NCI-H2171 (cell line): Measurements from ENCODE around the gene HNRNPK.

Source experiments
- DNase-seq: peaks from one replicate; lab custom pipeline; 2025; lab: John Stamatoyannopoulos, UW

The HNRNPK gene

DNA sequence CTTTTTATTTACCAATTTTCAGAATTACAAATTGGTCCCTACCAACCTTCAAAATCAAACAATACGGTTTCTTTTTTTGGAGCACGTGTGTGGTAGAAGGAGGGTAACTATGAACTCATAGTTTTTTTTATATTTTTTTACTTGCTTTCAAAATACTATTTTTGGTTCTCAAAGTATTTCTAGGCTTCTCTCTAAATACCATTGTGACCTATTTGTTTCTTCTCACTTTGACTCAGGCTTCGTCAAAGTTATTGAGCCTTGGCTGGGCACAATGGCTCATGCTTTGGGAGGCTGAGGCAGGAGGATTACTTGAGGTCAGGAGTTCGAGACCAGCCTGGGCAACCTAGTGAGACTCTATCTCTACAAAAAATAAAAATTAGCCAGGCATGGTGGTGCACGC is 47.2 kb downstream of the HNRNPK start:
- no peak for DNase-seq

DNA sequence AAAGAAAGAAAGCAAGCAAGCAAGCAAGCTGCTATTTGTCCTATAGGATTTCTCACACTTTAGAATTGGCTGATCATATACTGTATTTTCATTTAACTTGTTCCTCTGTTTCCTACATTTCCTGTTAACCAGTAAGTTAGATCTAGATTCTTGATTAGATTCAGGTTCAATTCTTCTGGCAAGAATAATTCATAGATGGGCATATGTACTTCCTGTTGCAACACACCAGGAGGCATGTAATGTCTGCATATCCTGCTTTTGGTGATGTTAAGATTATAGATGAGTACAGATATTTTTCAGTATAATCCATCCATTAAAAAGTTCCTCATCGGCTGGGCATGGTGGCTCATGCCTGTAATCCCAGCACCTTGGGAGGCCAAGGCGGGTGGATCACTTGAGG is 48.0 kb downstream of the HNRNPK start:
- DNase-seq, result no peak

DNA sequence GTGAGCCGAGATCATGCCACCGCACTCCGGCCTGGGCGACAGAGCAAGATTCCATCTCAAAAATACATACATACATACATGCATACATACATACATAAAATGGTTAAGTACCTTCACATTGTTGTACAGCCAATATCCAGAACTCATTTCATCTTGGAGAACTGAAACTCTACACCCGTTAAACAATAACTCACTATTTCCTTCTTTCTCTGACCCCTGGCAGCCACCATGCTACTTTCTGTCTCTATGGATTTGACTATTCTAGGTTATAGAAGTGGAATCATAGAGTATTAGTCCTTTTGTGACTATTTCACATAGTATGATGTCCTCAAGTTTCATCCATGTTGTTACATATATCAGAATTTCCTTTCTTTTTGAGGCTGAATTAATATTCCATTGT is 49.1 kb downstream of the HNRNPK start:
- DNase-seq, result no peak

DNA sequence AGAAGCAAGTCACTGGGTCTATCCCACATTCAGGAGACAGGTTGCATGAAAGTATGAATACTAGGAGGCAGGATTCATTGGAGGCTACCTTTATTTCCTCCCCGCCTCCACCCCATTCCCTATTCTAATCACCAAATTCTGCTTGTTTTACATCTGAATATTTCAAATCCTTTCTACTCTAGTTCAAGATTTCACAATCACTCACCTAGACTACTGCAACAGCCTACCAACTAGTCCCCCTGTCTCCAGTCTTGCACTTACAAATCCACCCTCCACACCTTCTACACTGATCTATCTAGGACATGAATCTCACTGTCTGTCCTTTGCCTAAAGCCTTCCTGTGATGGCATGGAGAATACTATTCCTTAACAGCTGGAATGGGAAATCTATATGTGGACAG is 52.4 kb downstream of the HNRNPK start:
- DNase-seq, result no peak

DNA sequence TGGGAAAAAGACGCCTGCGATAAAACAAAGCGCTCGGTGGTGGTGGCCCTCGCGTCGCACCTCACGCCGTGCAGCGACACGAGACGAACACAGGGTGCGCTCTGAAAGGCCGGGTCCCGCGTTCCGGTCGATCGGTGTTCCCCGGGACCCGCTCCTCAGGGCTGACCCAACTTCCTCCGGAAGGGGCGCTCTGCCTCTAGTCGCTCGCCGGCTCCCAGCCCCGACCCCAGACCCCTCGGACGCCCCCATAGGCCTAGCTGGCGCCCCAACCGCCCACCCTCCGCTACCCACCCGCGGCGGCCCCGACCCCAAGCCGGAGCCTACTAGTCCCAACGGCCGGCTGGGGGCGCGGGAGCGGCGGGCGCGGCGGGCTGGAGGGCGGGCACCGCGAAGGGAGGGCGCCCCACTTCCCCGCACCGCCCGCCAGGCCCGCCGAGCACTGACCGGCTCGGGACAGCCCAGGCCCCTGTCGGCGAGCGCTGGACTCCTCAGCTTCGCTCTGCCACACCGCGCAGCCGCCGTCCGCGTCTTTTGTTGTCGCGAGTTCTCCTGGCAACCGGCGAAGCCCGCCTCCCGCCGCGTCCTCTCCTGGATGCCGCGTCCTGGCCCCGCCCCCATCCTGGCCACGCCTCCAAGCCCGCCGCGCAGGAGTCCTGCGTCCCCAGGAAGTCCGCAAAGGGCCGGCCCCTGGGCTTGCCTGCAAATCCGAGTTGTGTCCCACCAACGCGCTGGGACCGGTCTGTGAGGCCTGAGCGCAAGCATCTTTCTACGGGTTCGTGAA is 58.9 kb downstream of the HNRNPK start, which contains the start of gene KIF27:
TSS of gene KIF27 (minus strand) at position 506 of the 781 bp plus-strand sequence. CDS start 5,841 bp downstream, outside the sequence.
- peak; percentile 93 for DNase-seq

DNA sequence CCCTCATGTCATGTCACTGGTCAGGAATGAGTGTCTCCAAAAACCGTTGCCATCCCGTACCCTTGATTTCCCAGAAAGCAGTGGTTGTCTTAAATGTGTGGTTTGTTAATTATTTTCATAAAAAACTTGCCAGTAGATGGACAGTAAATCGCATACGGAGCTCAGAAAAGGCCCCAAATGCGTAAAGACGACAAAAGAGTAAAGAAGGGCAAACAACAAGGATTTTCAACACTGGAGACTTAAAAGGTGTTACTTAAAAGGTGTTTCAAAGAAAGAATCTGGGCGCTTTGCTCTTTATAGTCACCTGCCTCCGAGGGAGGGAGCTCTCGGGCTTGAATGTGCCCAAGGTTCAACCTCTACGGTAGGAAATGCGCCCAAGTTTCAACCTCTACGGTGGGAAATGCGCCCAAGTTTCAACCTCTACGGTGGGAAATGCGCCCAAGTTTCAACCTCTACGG is 59.5 kb downstream of the HNRNPK start:
- peak; percentile 76 for DNase-seq

DNA sequence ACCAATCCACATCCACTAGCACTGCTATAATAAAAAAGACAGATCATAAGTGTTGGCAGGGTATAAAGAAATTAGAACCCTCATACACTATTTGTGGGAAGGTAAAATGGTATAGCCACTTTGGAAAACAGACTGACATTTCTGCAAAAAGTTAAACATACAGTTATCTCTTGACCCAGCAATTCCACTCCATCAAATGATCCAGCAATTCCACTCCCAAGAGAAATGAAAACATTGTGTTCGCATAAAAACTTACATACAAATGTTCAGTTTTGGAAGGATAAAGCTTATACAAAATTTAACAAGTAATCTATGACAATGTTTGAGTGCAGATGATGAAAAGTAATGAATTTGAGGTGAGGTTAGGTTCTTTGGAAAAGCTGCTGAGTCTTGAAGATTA is 60.9 kb downstream of the HNRNPK start:
- no peak for DNase-seq
